IMR-90 (cell line): ENCODE data around the gene SH3RF1. TPM values are rescaled to one million over a fixed set of nuclear protein-coding genes. Genes with fewer than 3 reads are reported as not detected.

Source experiments
- ATAC-seq: fragments of 200-7000 bp; cut with Tn5 transposase; 2 replicates; pipeline ENCODE4 v1.9.1; 2020; ENCODE audit warnings: low read depth, mild to moderate bottlenecking, moderate library complexity
- BruUV-seq: library from RNA; stranded (reverse); fragments of 400-500 nt; replicated peaks from 2 replicates; lab custom pipeline; 2021; lab: Mats Ljungman, UMichigan
- CTCF ChIA-PET: fragments of 300-600 bp; formaldehyde crosslinking; extraction: SDS; loops from one replicate; lab custom pipeline; 2021; ENCODE audit warnings: antibody characterized with exemption; lab: Yijun Ruan, JAX
- POLR2A ChIA-PET: fragments of 300-600 bp; sonication (Branson Sonifier 250); formaldehyde crosslinking; loops from one replicate; lab custom pipeline; 2022; ENCODE audit warnings: antibody characterized with exemption; ENCODE audit not compliant: unreplicated experiment; lab: Charles Lee
- DNase-seq: peaks from one replicate; pipeline ENCODE4 v3.0.0; 2013
- H2AFZ ChIP-seq: replicated peaks from 2 replicates; pipeline ENCODE3; 2013; ENCODE audit warnings: low read length, mild to moderate bottlenecking; ENCODE audit not compliant: poor library complexity
- H2AK5ac ChIP-seq: 2 replicates; pipeline ENCODE4 v1.6.1; 2013; ENCODE audit warnings: low read depth, low read length, inconsistent platforms
- H2AK9ac ChIP-seq: replicated peaks from 2 replicates; pipeline ENCODE3; 2013; ENCODE audit warnings: mild to moderate bottlenecking, low read depth, low read length, moderate library complexity; ENCODE audit not compliant: poor library complexity
- H2BK120ac ChIP-seq: 2 replicates; pipeline ENCODE4 v1.6.1; 2013; ENCODE audit warnings: low read depth, low read length, inconsistent platforms
- H2BK15ac ChIP-seq: 3 replicates; pipeline ENCODE4 v1.6.1; 2013; ENCODE audit warnings: low read depth, low read length, inconsistent platforms
- H2BK20ac ChIP-seq: 2 replicates; pipeline ENCODE4 v1.6.1; 2013; ENCODE audit warnings: low read depth, mild to moderate bottlenecking, inconsistent platforms, low read length, moderate library complexity
- H2BK5ac ChIP-seq: 2 replicates; pipeline ENCODE4 v1.6.1; 2013; ENCODE audit warnings: mild to moderate bottlenecking, low read depth, low read length, inconsistent platforms; ENCODE audit not compliant: poor library complexity, severe bottlenecking
- H3K14ac ChIP-seq: replicated peaks from 2 replicates; pipeline ENCODE4 v1.6.1; 2013; ENCODE audit warnings: low read depth, low read length, inconsistent platforms
- H3K18ac ChIP-seq: 2 replicates; pipeline ENCODE4 v1.6.1; 2013; ENCODE audit warnings: low read depth, low read length, control low read depth
- H3K23ac ChIP-seq: 2 replicates; pipeline ENCODE4 v1.6.1; 2013; ENCODE audit warnings: low read depth, low read length, inconsistent platforms
- H3K27ac ChIP-seq: 2 replicates; pipeline ENCODE4 v1.5.1; 2013; ENCODE audit warnings: mild to moderate bottlenecking, control low read depth, low read length; ENCODE audit not compliant: insufficient read depth
- H3K27me3 ChIP-seq: 2 replicates; pipeline ENCODE4 v1.6.1; 2013; ENCODE audit warnings: low read length; ENCODE audit not compliant: control insufficient read depth, insufficient read depth
- H3K36me3 ChIP-seq: 2 replicates; pipeline ENCODE4 v1.6.1; 2013; ENCODE audit warnings: low read length, mixed read lengths; ENCODE audit not compliant: control insufficient read depth, insufficient read depth
- H3K4ac ChIP-seq: 2 replicates; pipeline ENCODE4 v1.6.1; 2013; ENCODE audit warnings: low read depth, low read length, inconsistent platforms
- H3K4me1 ChIP-seq: 2 replicates; pipeline ENCODE4 v1.6.1; 2013; ENCODE audit warnings: low read length, mixed read lengths; ENCODE audit not compliant: control insufficient read depth, insufficient read depth
- H3K4me2 ChIP-seq: 2 replicates; pipeline ENCODE4 v1.6.1; 2013; ENCODE audit warnings: low read depth, mild to moderate bottlenecking, control low read depth, low read length, moderate library complexity
- H3K4me3 ChIP-seq: 2 replicates; pipeline ENCODE4 v1.5.1; 2013; ENCODE audit warnings: low read depth, mild to moderate bottlenecking, control low read depth, low read length, moderate library complexity; ENCODE audit not compliant: insufficient read depth
- H3K56ac ChIP-seq: 2 replicates; pipeline ENCODE4 v1.6.1; 2013; ENCODE audit warnings: low read length, inconsistent platforms; ENCODE audit not compliant: insufficient read depth; ENCODE audit errors: extremely low read depth
- H3K79me1 ChIP-seq, 2 experiments: 2 replicates each; pipeline ENCODE4 v1.6.1; 2013; ENCODE audit warnings: low read length in 2 of 2, inconsistent platforms in 1 of 2, low read depth in 1 of 2
- H3K9ac ChIP-seq: 2 replicates; pipeline ENCODE4 v1.6.1; 2013; ENCODE audit warnings: low read depth, low read length, control low read depth
- H3K9me1 ChIP-seq: 2 replicates; pipeline ENCODE4 v1.6.1; 2013; ENCODE audit warnings: low read length, inconsistent platforms; ENCODE audit not compliant: insufficient read depth
- H3K9me3 ChIP-seq: 2 replicates; pipeline ENCODE4 v1.6.1; 2013; ENCODE audit warnings: low read length; ENCODE audit not compliant: control insufficient read depth, insufficient read depth
- H4K20me1 ChIP-seq: 2 replicates; pipeline ENCODE4 v1.6.1; 2013; ENCODE audit warnings: low read length, inconsistent platforms; ENCODE audit not compliant: insufficient read depth
- H4K5ac ChIP-seq: 2 replicates; pipeline ENCODE4 v1.6.1; 2013; ENCODE audit warnings: mild to moderate bottlenecking, low read depth, low read length, control low read depth
- H4K8ac ChIP-seq, 2 experiments: 2 replicates each; pipeline ENCODE4 v1.6.1; 2013; ENCODE audit warnings: low read depth in 2 of 2, low read length in 2 of 2, control low read depth in 1 of 2, inconsistent platforms in 1 of 2
- H4K91ac ChIP-seq: 2 replicates; pipeline ENCODE4 v1.6.1; 2013; ENCODE audit warnings: low read depth, low read length, inconsistent platforms; ENCODE audit not compliant: insufficient read depth
- CHD1 ChIP-seq: IDR thresholded peaks from 2 replicates; pipeline ENCODE4 v1.6.1; 2012; ENCODE audit warnings: low read depth, low read length, improper control_type of control experiment
- MAFK ChIP-seq: IDR thresholded peaks from 2 replicates; pipeline ENCODE4 v1.6.1; 2012; ENCODE audit warnings: low read depth, low read length, improper control_type of control experiment
- MXI1 ChIP-seq: IDR thresholded peaks from 2 replicates; pipeline ENCODE4 v1.6.1; 2012; ENCODE audit warnings: low read depth, mild to moderate bottlenecking, low read length, moderate library complexity, borderline replicate concordance
- NFE2L2 ChIP-seq: fragments of 150-350 bp; IDR thresholded peaks from 2 replicates; pipeline ENCODE4 v1.6.1; 2016; ENCODE audit warnings: low read depth, mild to moderate bottlenecking, low read length
- RAD21 ChIP-seq: IDR thresholded peaks from 2 replicates; pipeline ENCODE4 v1.6.1; 2012; ENCODE audit warnings: low read length, improper control_type of control experiment
- RCOR1 ChIP-seq: IDR thresholded peaks from 2 replicates; pipeline ENCODE4 v1.6.1; 2012; ENCODE audit warnings: mild to moderate bottlenecking, low read length, improper control_type of control experiment; ENCODE audit not compliant: insufficient replicate concordance
- SMC3 ChIP-seq: fragments of 150-350 bp; IDR thresholded peaks from 2 replicates; pipeline ENCODE4 v1.6.1; 2016; ENCODE audit warnings: low read depth, mild to moderate bottlenecking, antibody characterized with exemption, low read length, moderate library complexity
- WGBS, 2 experiments: methylation state at CpG; one replicate each; pipeline versions ENCODE4 v1.1.5 to v1.1.7; 2013; ENCODE audit warnings: missing lambda C conversion rate in 2 of 2; ENCODE audit not compliant: insufficient read length in 1 of 2; ENCODE audit errors: extremely low coverage in 2 of 2; 5-methylcytosine and 5-hydroxymethylcytosine counted together
- dilution Hi-C: fragments of 300-500 bp; cut with HindIII; formaldehyde crosslinking; loops from one replicate; pipeline ENCODE4 v1.14.3; 2018; ENCODE audit warnings: low sequenced_read_pairs; ENCODE audit not compliant: unreplicated experiment
- in situ Hi-C: fragments of 300-500 bp; cut with MboI; formaldehyde crosslinking; loops from 3 replicates; pipeline ENCODE4 v1.14.3; 2019; ENCODE audit warnings: low sequenced_read_pairs, inconsistent platforms, mixed read lengths
- intact Hi-C: fragments of 100-400 bp; cut with micrococcal nuclease; formaldehyde crosslinking; loops from 2 replicates; pipeline ENCODE4 v1.10.0; 2022
- polyA plus RNA-seq, 3 experiments: library from polyadenylated mRNA; depleted of rRNA; stranded (reverse); fragments of >200 nt; gene quantifications; 2 replicates each; pipeline ENCODE4 v1.2.3, GENCODE V29; 2012; ENCODE audit warnings: low replicate concordance in 1 of 3
- total RNA-seq: library from RNA; depleted of rRNA; stranded (reverse); fragments of >200 nt; gene quantifications from 2 replicates; pipeline ENCODE4 v1.2.3, GENCODE V29; 2012
- TF ChIP-seq, protein P1 (sequence below): conservative IDR thresholded peaks from 2 replicates; pipeline ENCODE4 v1.5.1; 2012; ENCODE audit warnings: mild to moderate bottlenecking, low read depth, low read length, improper control_type of control experiment
- TF ChIP-seq, protein P2 (sequence below): fragments of 150-350 bp; IDR thresholded peaks from 2 replicates; pipeline ENCODE4 v1.6.1; 2017; ENCODE audit warnings: mild to moderate bottlenecking, antibody characterized with exemption, low read length, low read depth

The SH3RF1 gene
- total and polyA plus RNA-seq, 2 of the 4 experiments (the other 2 are of a cell fraction) = 22.0 to 29.8 TPM

DNA sequence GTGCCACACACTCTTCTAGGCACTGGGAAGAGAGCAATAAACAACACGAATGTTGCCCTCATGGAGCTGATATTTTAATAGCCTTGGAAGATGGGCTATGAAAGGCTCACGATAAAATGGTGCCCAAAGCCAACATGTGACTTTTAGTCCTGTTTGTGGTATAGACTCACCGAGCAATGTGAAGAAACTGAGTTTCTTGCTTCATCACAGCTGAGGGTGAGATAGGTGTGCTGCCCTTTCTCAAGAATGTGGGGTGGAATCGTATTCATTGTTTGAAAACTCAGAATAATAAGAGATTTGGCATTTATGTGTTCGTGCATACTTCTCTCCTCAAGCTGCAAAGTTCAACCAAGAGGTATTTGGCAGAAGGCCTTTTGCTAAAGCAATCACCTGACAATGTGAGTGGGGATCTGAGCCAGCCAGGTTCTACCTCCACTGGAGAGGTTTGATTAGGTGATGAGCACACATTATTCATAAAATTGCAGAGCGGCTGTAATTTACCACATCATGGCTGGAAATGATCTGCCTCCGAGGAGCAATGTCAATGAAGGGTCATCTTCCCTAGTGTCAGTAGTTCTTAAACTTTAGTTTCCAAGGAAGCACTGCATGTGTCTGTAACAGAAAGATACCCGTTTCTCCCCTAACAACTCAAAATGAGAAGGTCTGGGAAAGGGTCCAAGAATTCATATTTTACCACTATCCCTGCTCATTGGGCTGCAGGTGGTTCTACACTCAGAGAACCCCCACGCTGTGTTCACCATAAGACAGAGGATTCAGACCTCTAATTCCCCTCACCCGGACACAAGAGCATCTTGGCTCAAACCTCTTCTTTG lies 218.8 kb downstream of the SH3RF1 start:
- H4K20me1 ChIP-seq = no peaks in the 10 kb centered on the region
- H3K56ac ChIP-seq = no peak overlapping the region
- BruUV-seq = no TSS peak
- no peak overlapping the region for H2AK5ac ChIP-seq
- no peak for DNase-seq
- H3K9me3 ChIP-seq = no peaks in the 10 kb centered on the region
- no peak overlapping the region for H3K9ac ChIP-seq
- WGBS, 2 experiments = 91% methylated on average over 2 of the region's 10 CpGs; no CpG with 5 or more reads in 1 of the 2 experiments
- no peak overlapping the region for H4K91ac ChIP-seq
- no peak overlapping the region for H2AK9ac ChIP-seq
- no peak overlapping the region for H3K4ac ChIP-seq
- H3K23ac ChIP-seq = no peak overlapping the region
- no peaks in the 10 kb centered on the region for H3K79me1 ChIP-seq
- dilution Hi-C loops = no loop called here
- H2BK20ac ChIP-seq = no peak overlapping the region
- H3K4me2 ChIP-seq = no peak overlapping the region
- no peak overlapping the region for H4K8ac ChIP-seq
- no peak overlapping the region for H2BK120ac ChIP-seq
- H2BK15ac ChIP-seq = no peak overlapping the region
- in situ Hi-C loops = no loop called here
- H2BK5ac ChIP-seq = no peak overlapping the region
- POLR2A ChIA-PET = no interaction called here
- no peak overlapping the region for H2AFZ ChIP-seq
- no peaks in the 10 kb centered on the region for H3K4me1 ChIP-seq
- intact Hi-C loops = no loop called here
- no peak overlapping the region for H4K5ac ChIP-seq
- no peaks in the 10 kb centered on the region; the same call in 1 of the 2 replicates for H3K27me3 ChIP-seq
- no peak overlapping the region for H3K18ac ChIP-seq
- TF ChIP-seq MAFK = no peak
- no peak for TF ChIP-seq RCOR1
- no peak for TF ChIP-seq NFE2L2
- TF ChIP-seq RAD21 = no peak
- TF ChIP-seq, protein P1, sequence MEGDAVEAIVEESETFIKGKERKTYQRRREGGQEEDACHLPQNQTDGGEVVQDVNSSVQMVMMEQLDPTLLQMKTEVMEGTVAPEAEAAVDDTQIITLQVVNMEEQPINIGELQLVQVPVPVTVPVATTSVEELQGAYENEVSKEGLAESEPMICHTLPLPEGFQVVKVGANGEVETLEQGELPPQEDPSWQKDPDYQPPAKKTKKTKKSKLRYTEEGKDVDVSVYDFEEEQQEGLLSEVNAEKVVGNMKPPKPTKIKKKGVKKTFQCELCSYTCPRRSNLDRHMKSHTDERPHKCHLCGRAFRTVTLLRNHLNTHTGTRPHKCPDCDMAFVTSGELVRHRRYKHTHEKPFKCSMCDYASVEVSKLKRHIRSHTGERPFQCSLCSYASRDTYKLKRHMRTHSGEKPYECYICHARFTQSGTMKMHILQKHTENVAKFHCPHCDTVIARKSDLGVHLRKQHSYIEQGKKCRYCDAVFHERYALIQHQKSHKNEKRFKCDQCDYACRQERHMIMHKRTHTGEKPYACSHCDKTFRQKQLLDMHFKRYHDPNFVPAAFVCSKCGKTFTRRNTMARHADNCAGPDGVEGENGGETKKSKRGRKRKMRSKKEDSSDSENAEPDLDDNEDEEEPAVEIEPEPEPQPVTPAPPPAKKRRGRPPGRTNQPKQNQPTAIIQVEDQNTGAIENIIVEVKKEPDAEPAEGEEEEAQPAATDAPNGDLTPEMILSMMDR = no peak
- TF ChIP-seq MXI1 = no peak
- no peak for TF ChIP-seq SMC3
- no peak for TF ChIP-seq CHD1
- TF ChIP-seq, protein P2, sequence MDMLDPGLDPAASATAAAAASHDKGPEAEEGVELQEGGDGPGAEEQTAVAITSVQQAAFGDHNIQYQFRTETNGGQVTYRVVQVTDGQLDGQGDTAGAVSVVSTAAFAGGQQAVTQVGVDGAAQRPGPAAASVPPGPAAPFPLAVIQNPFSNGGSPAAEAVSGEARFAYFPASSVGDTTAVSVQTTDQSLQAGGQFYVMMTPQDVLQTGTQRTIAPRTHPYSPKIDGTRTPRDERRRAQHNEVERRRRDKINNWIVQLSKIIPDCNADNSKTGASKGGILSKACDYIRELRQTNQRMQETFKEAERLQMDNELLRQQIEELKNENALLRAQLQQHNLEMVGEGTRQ = no peak
- H3K27ac ChIP-seq = no peak overlapping the region
- no peaks in the 10 kb centered on the region for H3K36me3 ChIP-seq
- CTCF ChIA-PET = no interaction called here
- no peak overlapping the region for H3K14ac ChIP-seq
- H3K9me1 ChIP-seq = no peaks in the 10 kb centered on the region
- no peak for ATAC-seq
- no peak overlapping the region for H3K4me3 ChIP-seq
